Bronchial epithelial cell (primary cell): Measurements from ENCODE around the gene FAM76A. TPM values are rescaled to one million over a fixed set of nuclear protein-coding genes. Genes with fewer than 3 reads are reported as not detected.
A peak's percentile ranks its signal among the peaks of the same experiment; 100 is the strongest.

Experiments used
- DNase-seq: peaks from one replicate; pipeline ENCODE4 v3.0.0-alpha.2; 2010; ENCODE audit warnings: low read depth
- FAIRE-seq: peaks from 2 replicates; lab custom pipeline; 2011; peaks lifted over from hg19 to GRCh38; lab: Jason Lieb, UNC
- H3K27me3 ChIP-seq: 2 replicates; pipeline ENCODE4 v1.5.1; 2011; ENCODE audit warnings: low read length; ENCODE audit not compliant: control insufficient read depth, insufficient read depth
- H3K36me3 ChIP-seq: 2 replicates; pipeline ENCODE4 v1.5.1; 2011; ENCODE audit warnings: low read length; ENCODE audit not compliant: control insufficient read depth, insufficient read depth
- H3K4me3 ChIP-seq: 2 replicates; pipeline ENCODE4 v1.5.1; 2011; ENCODE audit warnings: mild to moderate bottlenecking, low read depth, low read length, control low read depth
- CTCF ChIP-seq: IDR thresholded peaks from 2 replicates; pipeline ENCODE4 v1.5.1; 2011; ENCODE audit warnings: mild to moderate bottlenecking, moderate library complexity, low read length, control low read depth, inconsistent platforms; ENCODE audit not compliant: insufficient read depth, severe bottlenecking
- total RNA-seq: library from RNA; depleted of rRNA; stranded (reverse); fragments of >200 nt; gene quantifications from 2 replicates; pipeline ENCODE4 v1.2.1, GENCODE V29; 2014

FAM76A gene
- total RNA-seq, 1 donor from 2014 or later = 12.6 TPM

GRCh38 chr1:27716262-27716895 is 9.4 kb upstream of the FAM76A start:
- FAIRE-seq (no peak), DNase-seq (no peak)

DNA sequence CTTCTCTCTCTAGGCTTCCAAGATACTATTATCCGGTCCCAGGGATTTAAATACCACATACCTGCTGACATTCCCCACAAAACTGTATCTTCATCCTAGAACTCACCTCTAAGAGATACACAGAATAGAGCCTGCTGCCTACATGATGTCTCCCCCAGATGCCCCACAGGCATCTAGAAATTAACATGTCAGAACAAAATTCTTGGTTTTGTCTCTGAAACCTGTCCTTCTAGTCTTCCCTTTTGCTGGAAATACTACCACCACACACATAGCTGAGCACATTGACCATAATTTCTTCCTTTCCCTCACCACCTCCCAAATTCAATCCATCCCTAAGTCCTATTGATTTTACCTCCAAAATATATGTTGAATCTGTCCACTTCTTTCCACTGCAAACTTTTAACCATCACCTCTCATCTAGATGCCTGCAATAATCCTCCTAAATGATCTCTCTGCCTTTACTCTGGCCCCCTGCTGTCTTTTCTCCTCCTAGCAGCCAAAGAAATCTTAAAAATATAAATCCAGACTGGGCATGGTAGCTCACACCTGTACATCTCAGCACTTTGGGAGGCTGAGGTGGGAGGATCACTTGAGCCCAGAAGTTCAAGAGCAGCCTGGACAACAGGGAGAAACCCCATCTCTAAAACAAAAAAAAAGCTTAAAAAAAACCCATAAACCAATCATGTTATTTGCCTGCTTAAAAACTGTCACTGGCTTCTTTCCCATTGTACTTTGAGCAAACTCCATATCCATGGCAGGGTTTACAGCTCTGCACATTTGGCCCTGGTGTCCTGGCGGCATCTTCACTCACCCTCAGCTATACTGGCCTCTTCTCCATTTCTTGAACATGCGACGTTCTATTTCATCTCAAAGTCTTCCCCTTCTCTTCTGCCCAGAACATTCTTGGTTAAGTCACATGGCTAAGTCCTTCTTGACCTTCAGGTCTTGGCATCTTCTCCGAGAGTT is 6.2 kb upstream of the FAM76A start:
- peak; percentile 15 for TF ChIP-seq CTCF
- FAIRE-seq (no peak), DNase-seq (peak; percentile 31)
- no peak overlapping the region for H3K4me3 ChIP-seq
- H3K36me3 ChIP-seq = no peaks in the 10 kb centered on the region
- no peaks in the 10 kb centered on the region for H3K27me3 ChIP-seq

More at GRCh38 chr1:27716262-27716895, 9.4 kb upstream of the FAM76A start:
- H3K36me3 ChIP-seq = no peaks in the 10 kb centered on the region
- H3K27me3 ChIP-seq = no peaks in the 10 kb centered on the region
- no peak overlapping the region for H3K4me3 ChIP-seq
- TF ChIP-seq CTCF = no peak

DNA sequence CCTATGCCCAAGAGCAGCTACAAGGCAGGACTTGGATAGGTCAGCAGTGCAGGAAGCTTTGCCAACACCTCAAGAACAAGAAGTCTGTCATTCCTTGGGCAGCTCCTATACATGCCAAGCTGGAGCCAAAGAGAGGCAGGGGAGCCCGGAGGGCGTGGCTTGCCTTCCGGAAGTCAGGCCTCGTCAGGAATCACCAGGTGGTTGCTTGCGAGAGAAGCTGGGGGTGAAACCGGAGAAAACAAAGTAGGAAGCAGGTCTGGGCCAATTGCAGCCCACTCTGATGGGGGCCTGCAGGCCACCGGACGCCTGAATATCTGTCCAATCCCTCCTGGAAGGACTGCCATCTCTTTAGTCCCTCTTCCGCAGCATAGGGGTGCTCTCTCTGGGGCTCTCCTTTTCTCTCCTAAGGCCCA is 794 bp upstream of the FAM76A start:
- FAIRE-seq = no peak
- Histone ChIP-seq H3K4me3 (peak overlapping the region; percentile 40), H3K27me3 (no peaks in the 10 kb centered on the region), H3K36me3 (no peaks in the 10 kb centered on the region)
- no peak for TF ChIP-seq CTCF
- DNase-seq = peak; percentile 30

GRCh38 chr1:27726173-27727044 is 648 bp downstream of the FAM76A start:
- no peak for TF ChIP-seq CTCF
- peak overlapping the region; percentile 81 for H3K4me3 ChIP-seq
- FAIRE-seq = no peak
- no peaks in the 10 kb centered on the region for H3K27me3 ChIP-seq
- peak; percentile 12 for DNase-seq
- no peaks in the 10 kb centered on the region for H3K36me3 ChIP-seq

GRCh38 chr1:27727126-27727525 is 1.4 kb downstream of the FAM76A start:
- H3K4me3 ChIP-seq = no peak overlapping the region
- no peaks in the 10 kb centered on the region for H3K27me3 ChIP-seq
- FAIRE-seq (no peak), DNase-seq (peak; percentile 28)
- H3K36me3 ChIP-seq = no peaks in the 10 kb centered on the region
- no peak for TF ChIP-seq CTCF
